MM.1S (cell line): ENCODE measurements around the gene ELMO3.

Experiments
- EZH2 ChIP-seq: fragments of 300-600 bp; sonication (generic); optimal IDR thresholded peaks from 2 replicates; pipeline ENCODE3; 2017; ENCODE audit warnings: low read depth, mild to moderate bottlenecking, antibody characterized with exemption, low read length, mixed read lengths
- EZH2phosphoT487 ChIP-seq: fragments of 300-600 bp; sonication (generic); IDR thresholded peaks from 2 replicates; pipeline ENCODE4 v1.6.1; 2018; ENCODE audit warnings: antibody characterized with exemption, low read length
- TF ChIP-seq, protein P1 (sequence below): fragments of 300-600 bp; sonication (generic); IDR thresholded peaks from 2 replicates; pipeline ENCODE4 v1.5.1; 2016; ENCODE audit warnings: antibody characterized with exemption, low read length, mixed read lengths

DNA sequence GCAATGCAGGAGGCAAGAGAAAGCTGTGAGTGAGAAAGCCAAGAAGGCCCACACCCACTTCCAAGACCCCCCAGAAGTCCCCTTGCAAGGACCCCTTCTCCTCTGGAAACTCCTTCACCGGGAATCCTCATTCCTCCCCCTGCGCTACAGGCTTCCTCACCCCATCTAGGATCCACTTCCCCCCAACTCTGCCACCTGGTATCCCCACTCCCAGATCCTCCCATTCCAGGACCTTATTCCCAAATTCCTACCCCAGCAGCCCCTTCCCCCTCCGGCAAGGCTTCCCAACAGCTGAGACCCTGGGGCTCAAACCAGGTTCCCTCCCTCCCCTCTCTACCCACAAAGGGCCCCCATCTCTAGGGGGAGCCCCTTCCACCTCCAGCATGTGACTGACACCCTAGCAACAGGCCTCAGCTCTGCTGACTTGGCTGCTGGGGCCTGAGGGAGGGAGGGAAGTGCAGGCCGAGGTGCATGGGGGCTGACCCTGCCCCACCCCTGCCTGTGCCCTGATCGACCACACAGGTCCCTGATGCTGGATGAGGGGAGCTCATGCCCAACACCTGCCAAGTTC, 32.2 kb upstream of the ELMO3 start:
- TF ChIP-seq, protein P1, sequence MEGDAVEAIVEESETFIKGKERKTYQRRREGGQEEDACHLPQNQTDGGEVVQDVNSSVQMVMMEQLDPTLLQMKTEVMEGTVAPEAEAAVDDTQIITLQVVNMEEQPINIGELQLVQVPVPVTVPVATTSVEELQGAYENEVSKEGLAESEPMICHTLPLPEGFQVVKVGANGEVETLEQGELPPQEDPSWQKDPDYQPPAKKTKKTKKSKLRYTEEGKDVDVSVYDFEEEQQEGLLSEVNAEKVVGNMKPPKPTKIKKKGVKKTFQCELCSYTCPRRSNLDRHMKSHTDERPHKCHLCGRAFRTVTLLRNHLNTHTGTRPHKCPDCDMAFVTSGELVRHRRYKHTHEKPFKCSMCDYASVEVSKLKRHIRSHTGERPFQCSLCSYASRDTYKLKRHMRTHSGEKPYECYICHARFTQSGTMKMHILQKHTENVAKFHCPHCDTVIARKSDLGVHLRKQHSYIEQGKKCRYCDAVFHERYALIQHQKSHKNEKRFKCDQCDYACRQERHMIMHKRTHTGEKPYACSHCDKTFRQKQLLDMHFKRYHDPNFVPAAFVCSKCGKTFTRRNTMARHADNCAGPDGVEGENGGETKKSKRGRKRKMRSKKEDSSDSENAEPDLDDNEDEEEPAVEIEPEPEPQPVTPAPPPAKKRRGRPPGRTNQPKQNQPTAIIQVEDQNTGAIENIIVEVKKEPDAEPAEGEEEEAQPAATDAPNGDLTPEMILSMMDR, result no peak
- TF ChIP-seq EZH2, result no peak
- TF ChIP-seq EZH2phosphoT487, result no peak
